H9 (cell line): ENCODE results near the gene RASA4. TPM values are rescaled to one million over a fixed set of nuclear protein-coding genes. Genes with fewer than 3 reads are reported as not detected.
"Not testable (repeated sequence)": the region's sequence is repeated elsewhere in the genome, so short reads cannot be mapped to it uniquely, and the experiment has no call there.

Experiments used
- DNase-seq: peaks from one replicate; pipeline ENCODE4 v3.0.0-alpha.2; 2017
- H2AFZ ChIP-seq: one replicate; pipeline ENCODE4 v1.6.1; 2013; ENCODE audit warnings: mild to moderate bottlenecking, low read length, control low read depth, moderate library complexity
- H2AK5ac ChIP-seq: 2 replicates; pipeline ENCODE4 v1.6.1; 2013; ENCODE audit warnings: low read length, control low read depth, mixed read lengths; ENCODE audit not compliant: insufficient read length
- H2BK120ac ChIP-seq: one replicate; pipeline ENCODE4 v1.6.1; 2013; ENCODE audit warnings: low read depth, mild to moderate bottlenecking, low read length, control low read depth, inconsistent platforms; ENCODE audit not compliant: poor library complexity, severe bottlenecking
- H2BK12ac ChIP-seq: 2 replicates; pipeline ENCODE4 v1.6.1; 2013; ENCODE audit warnings: low read length, control low read depth, mixed read lengths, low read depth; ENCODE audit not compliant: insufficient read length
- H2BK15ac ChIP-seq: 2 replicates; pipeline ENCODE4 v1.6.1; 2013; ENCODE audit warnings: low read depth, low read length, control low read depth
- H2BK20ac ChIP-seq: one replicate; pipeline ENCODE4 v1.6.1; 2013; ENCODE audit warnings: low read depth, mild to moderate bottlenecking, low read length, control low read depth, inconsistent platforms; ENCODE audit not compliant: poor library complexity, severe bottlenecking
- H2BK5ac ChIP-seq: 2 replicates; pipeline ENCODE4 v1.6.1; 2013; ENCODE audit warnings: low read length, control low read depth, mixed read lengths; ENCODE audit not compliant: insufficient read length
- H3K14ac ChIP-seq: 2 replicates; pipeline ENCODE4 v1.6.1; 2013; ENCODE audit warnings: low read length, control low read depth; ENCODE audit not compliant: insufficient read depth
- H3K18ac ChIP-seq: 2 replicates; pipeline ENCODE4 v1.6.1; 2013; ENCODE audit warnings: low read depth, mild to moderate bottlenecking, mixed read lengths, low read length, control low read depth; ENCODE audit not compliant: insufficient read length
- H3K23ac ChIP-seq: 2 replicates; pipeline ENCODE4 v1.6.1; 2013; ENCODE audit warnings: low read length, control low read depth, mixed read lengths, low read depth; ENCODE audit not compliant: insufficient read length
- H3K23me2 ChIP-seq: 2 replicates; pipeline ENCODE4 v1.6.1; 2013; ENCODE audit warnings: low read depth, mild to moderate bottlenecking, mixed read lengths, low read length, control low read depth; ENCODE audit not compliant: insufficient read length, poor library complexity, severe bottlenecking
- H3K27ac ChIP-seq: 2 replicates; pipeline ENCODE4 v1.5.1; 2013; ENCODE audit warnings: low read length, control low read depth, mixed read lengths, low read depth; ENCODE audit not compliant: insufficient read length
- H3K27me3 ChIP-seq: 2 replicates; pipeline ENCODE4 v1.6.1; 2013; ENCODE audit warnings: low read length, control low read depth, inconsistent platforms; ENCODE audit not compliant: insufficient read depth
- H3K4ac ChIP-seq: 2 replicates; pipeline ENCODE4 v1.6.1; 2013; ENCODE audit warnings: low read depth, mild to moderate bottlenecking, control low read depth, inconsistent platforms, low read length, moderate library complexity
- H3K4me1 ChIP-seq: 2 replicates; pipeline ENCODE4 v1.6.1; 2013; ENCODE audit warnings: low read length, control low read depth, inconsistent platforms; ENCODE audit not compliant: insufficient read depth
- H3K4me2 ChIP-seq: 2 replicates; pipeline ENCODE4 v1.6.1; 2013; ENCODE audit warnings: low read length, control low read depth, mixed read lengths; ENCODE audit not compliant: insufficient read length, insufficient read depth
- H3K56ac ChIP-seq: 2 replicates; pipeline ENCODE4 v1.6.1; 2013; ENCODE audit warnings: low read depth, mild to moderate bottlenecking, mixed read lengths, low read length, control low read depth; ENCODE audit not compliant: insufficient read length
- H3K79me1 ChIP-seq: 2 replicates; pipeline ENCODE4 v1.6.1; 2013; ENCODE audit warnings: low read depth, mild to moderate bottlenecking, moderate library complexity, low read length, control low read depth, inconsistent platforms; ENCODE audit not compliant: insufficient read depth, poor library complexity, severe bottlenecking
- H3K79me2 ChIP-seq: 2 replicates; pipeline ENCODE4 v1.6.1; 2013; ENCODE audit warnings: low read length, control low read depth, inconsistent platforms; ENCODE audit not compliant: insufficient read depth
- H3K9ac ChIP-seq: 2 replicates; pipeline ENCODE4 v1.6.1; 2013; ENCODE audit warnings: low read length, control low read depth, mixed read lengths; ENCODE audit not compliant: insufficient read length; ENCODE audit errors: extremely low read depth
- H3K9me3 ChIP-seq: one replicate; pipeline ENCODE4 v1.6.1; 2013; ENCODE audit warnings: low read depth, low read length, inconsistent platforms; ENCODE audit not compliant: control insufficient read depth
- H3T11ph ChIP-seq: one replicate; pipeline ENCODE4 v1.6.1; 2013; ENCODE audit warnings: mild to moderate bottlenecking, low read length, control low read depth, inconsistent platforms
- H4K20me1 ChIP-seq: one replicate; pipeline ENCODE4 v1.6.1; 2013; ENCODE audit not compliant: control insufficient read depth, insufficient read length, insufficient read depth
- H4K5ac ChIP-seq: 2 replicates; pipeline ENCODE4 v1.6.1; 2013; ENCODE audit warnings: low read depth, mild to moderate bottlenecking, mixed read lengths, low read length, control low read depth; ENCODE audit not compliant: insufficient read length
- H4K8ac ChIP-seq: replicated peaks from 2 replicates; pipeline ENCODE4 v1.6.1; 2013; ENCODE audit warnings: low read length, control low read depth, mixed read lengths, low read depth; ENCODE audit not compliant: insufficient read length
- H4K91ac ChIP-seq: 2 replicates; pipeline ENCODE4 v1.6.1; 2013; ENCODE audit warnings: low read depth, mild to moderate bottlenecking, moderate library complexity, mixed read lengths, low read length, control low read depth; ENCODE audit not compliant: insufficient read length
- H3K27ac Mint-ChIP-seq, 3 experiments: 2 replicates in 2 of 3; 3 replicates in 1 of 3; pipeline ENCODE4 v1.8.0; 2020 to 2021; ENCODE audit warnings: mixed read lengths in 3 of 3, mild to moderate bottlenecking in 1 of 3, moderate library complexity in 1 of 3
- H3K27me3 Mint-ChIP-seq: 2 replicates; pipeline ENCODE4 v1.8.0; 2021; ENCODE audit warnings: low read depth, mild to moderate bottlenecking, moderate library complexity, mixed read lengths
- H3K36me3 Mint-ChIP-seq, 3 experiments: 2 replicates in 2 of 3; 3 replicates in 1 of 3; pipeline ENCODE4 v1.8.0; 2020 to 2021; ENCODE audit warnings: low read depth in 3 of 3, mixed read lengths in 3 of 3; ENCODE audit not compliant: insufficient read depth in 1 of 3
- H3K4me1 Mint-ChIP-seq, 2 experiments: 2 replicates each; pipeline ENCODE4 v1.8.0; 2020; ENCODE audit warnings: mixed read lengths in 2 of 2
- H3K4me3 Mint-ChIP-seq, 2 experiments: 2 replicates in 1 of 2; 3 replicates in 1 of 2; pipeline ENCODE4 v1.8.0; 2020 to 2021; ENCODE audit warnings: mild to moderate bottlenecking in 2 of 2, mixed read lengths in 2 of 2, moderate library complexity in 1 of 2
- H3K9me3 Mint-ChIP-seq, 2 experiments: 2 replicates in 1 of 2; 3 replicates in 1 of 2; pipeline ENCODE4 v1.8.0; 2020; ENCODE audit warnings: mild to moderate bottlenecking in 2 of 2, mixed read lengths in 2 of 2, moderate library complexity in 1 of 2
- WGBS: extraction: QIAGEN DNeasy Blood & Tissue Kit; methylation state at CpG from one replicate; pipeline ENCODE4 v1.1.7; 2013; ENCODE audit warnings: missing lambda C conversion rate, low lambda C conversion rate, mixed read lengths; ENCODE audit not compliant: insufficient read length; ENCODE audit errors: extremely low coverage; 5-methylcytosine and 5-hydroxymethylcytosine counted together
- total RNA-seq: library from RNA; stranded (reverse); gene quantifications from 2 replicates; pipeline ENCODE4 v1.2.1, GENCODE V29; 2021

RASA4 gene
- total RNA-seq, 1 experiment from 2014 or later = 10.0 TPM

- H3K9ac ChIP-seq, H2BK120ac ChIP-seq, H3K79me1 ChIP-seq, H2AFZ ChIP-seq, H4K20me1 ChIP-seq, H3K4me1 ChIP-seq, H4K5ac ChIP-seq, H3K9me3 ChIP-seq, H3K9me3 Mint-ChIP-seq, H2BK5ac ChIP-seq, H3K23me2 ChIP-seq, H3K4ac ChIP-seq, DNase-seq, H3K4me3 Mint-ChIP-seq, H3K23ac ChIP-seq, H3K79me2 ChIP-seq, H3K27ac ChIP-seq, H2BK12ac ChIP-seq, H3K56ac ChIP-seq, H2BK15ac ChIP-seq, H3K14ac ChIP-seq, H2BK20ac ChIP-seq, H3K27ac Mint-ChIP-seq, H2AK5ac ChIP-seq, H3K27me3 Mint-ChIP-seq, H3K36me3 Mint-ChIP-seq, H3K4me1 Mint-ChIP-seq, H3K4me2 ChIP-seq, H3K27me3 ChIP-seq, H4K91ac ChIP-seq, H4K8ac ChIP-seq, H3K18ac ChIP-seq, H3T11ph ChIP-seq: not testable (repeated sequence)
- no CpG with 5 or more reads among the region's 8 CpGs for WGBS
Observed at GRCh38 chr7:102527182-102527581, 89.4 kb downstream of the RASA4 start.

GRCh38 chr7:102524803-102525202, 91.8 kb downstream of the RASA4 start:
- H2BK20ac ChIP-seq, H3K4me3 Mint-ChIP-seq, H3K23me2 ChIP-seq, H4K8ac ChIP-seq, H3K27ac ChIP-seq, H3K56ac ChIP-seq, H3K9me3 Mint-ChIP-seq, H3K4ac ChIP-seq, H2BK12ac ChIP-seq, H3K79me2 ChIP-seq, H3K4me1 Mint-ChIP-seq, H2BK15ac ChIP-seq, H2AFZ ChIP-seq, H3K27me3 ChIP-seq, H2BK5ac ChIP-seq, H3K79me1 ChIP-seq, H2AK5ac ChIP-seq, DNase-seq, H3K36me3 Mint-ChIP-seq, H3K27ac Mint-ChIP-seq, H3K9ac ChIP-seq, H3K23ac ChIP-seq, H3T11ph ChIP-seq, H3K14ac ChIP-seq, H3K4me1 ChIP-seq, H4K20me1 ChIP-seq, H2BK120ac ChIP-seq, H4K5ac ChIP-seq, H4K91ac ChIP-seq, H3K9me3 ChIP-seq, H3K18ac ChIP-seq, H3K4me2 ChIP-seq, H3K27me3 Mint-ChIP-seq: not testable (repeated sequence)
- no CpG with 5 or more reads among the region's 2 CpGs for WGBS

Other genes with a start within 250 kb of the RASA4 start
- gene PRKRIP1, start 220.4 kb downstream of the RASA4 start, total RNA-seq = 36.0 and 38.8 TPM in 2 replicates
- 26.6 and 26.7 TPM in 2 replicates for gene ORAI2, start 183.2 kb downstream of the RASA4 start, total RNA-seq
- 23.9 and 24.2 TPM in 2 replicates for gene ALKBH4, start 151.9 kb downstream of the RASA4 start, total RNA-seq
- 33.1 and 35.1 TPM in 2 replicates for gene LRWD1, start 151.8 kb downstream of the RASA4 start, total RNA-seq
- 52.2 and 58.5 TPM in 2 replicates for gene POLR2J, start 137.8 kb downstream of the RASA4 start, total RNA-seq
- gene RASA4B, start 99.0 kb downstream of the RASA4 start, total RNA-seq = 3.7 and 4.8 TPM in 2 replicates
- 2.7 and 4.6 TPM in 2 replicates for gene UPK3BL2, start 73.1 kb downstream of the RASA4 start, total RNA-seq
- gene SPDYE2, start 65.5 kb downstream of the RASA4 start, total RNA-seq = not detected in 2 replicates
- gene POLR2J3, start 44.2 kb downstream of the RASA4 start, total RNA-seq = 12.3 and 14.9 TPM in 2 replicates
- 6.8 and 12.4 TPM in 2 replicates for gene UPK3BL1, start 26.0 kb upstream of the RASA4 start, total RNA-seq
- not detected in 2 replicates for gene SPDYE2B, start 33.6 kb upstream of the RASA4 start, total RNA-seq
- gene POLR2J2, start 54.9 kb upstream of the RASA4 start, total RNA-seq = 2.6 and 3.6 TPM in 2 replicates
- 5.6 and 7.0 TPM in 2 replicates for gene FAM185A, start 132.2 kb upstream of the RASA4 start, total RNA-seq